ENCODE data around the gene CMTM4.
"Not testable (repeated sequence)": the region's sequence is repeated elsewhere in the genome, so short reads cannot be mapped to it uniquely, and the experiment has no call there.

Gene CMTM4

GRCh38 chr16:66588981-66589713 is 107.4 kb downstream of the CMTM4 start:
- DNase-seq, result peak; percentile 62

- DNase-seq, result no peak
Observed at GRCh38 chr16:66587881-66588600, 108.5 kb downstream of the CMTM4 start.

GRCh38 chr16:66585481-66586239 is 110.9 kb downstream of the CMTM4 start:
- DNase-seq, result no peak

- DNase-seq, result no peak
Observed at GRCh38 chr16:66581246-66581952, 115.1 kb downstream of the CMTM4 start.

GRCh38 chr16:66580605-66581209 is 115.8 kb downstream of the CMTM4 start:
- no peak for DNase-seq

GRCh38 chr16:66578651-66579531 is 117.7 kb downstream of the CMTM4 start, which contains the start of gene CMTM2:
CMTM2 (plus strand) TSS chr16:66579463; CDS start chr16:66579608, 145 bp downstream.
- peak; percentile 26 for DNase-seq

- no peak for DNase-seq
Observed at GRCh38 chr16:66576296-66576695, 120.2 kb downstream of the CMTM4 start.

- no peak for DNase-seq
Observed at GRCh38 chr16:66575060-66575459, 121.5 kb downstream of the CMTM4 start.

GRCh38 chr16:66574531-66574930 is 122.0 kb downstream of the CMTM4 start:
- DNase-seq, result no peak

GRCh38 chr16:66574081-66574480 is 122.5 kb downstream of the CMTM4 start:
- DNase-seq, result no peak

GRCh38 chr16:66572356-66572755 is 124.2 kb downstream of the CMTM4 start:
- no peak for DNase-seq

- DNase-seq, result no peak
Observed at GRCh38 chr16:66569827-66570405, 126.6 kb downstream of the CMTM4 start.

GRCh38 chr16:66569131-66569530 is 127.4 kb downstream of the CMTM4 start:
- no peak for DNase-seq

- DNase-seq, result no peak
Observed at GRCh38 chr16:66568355-66568754, 128.2 kb downstream of the CMTM4 start.

- not testable (repeated sequence) for DNase-seq
Observed at GRCh38 chr16:66567270-66567669, 129.3 kb downstream of the CMTM4 start.

- no peak for DNase-seq
Observed at GRCh38 chr16:66566051-66566901, 130.3 kb downstream of the CMTM4 start, which contains the start of gene CMTM1. CMTM1 (plus strand) TSS chr16:66566439; CDS start chr16:66566514, 75 bp downstream.

Measured in activated naive CD4-positive, alpha-beta T cell treated with Interleukin-2 at 50 U/mL for 16 hours (primary cell).